PC-9 (cell line): ENCODE results near the gene CLDN7. TPM values are rescaled to one million over a fixed set of nuclear protein-coding genes. Genes with fewer than 3 reads are reported as not detected.

Experiments
- BruUV-seq: library from RNA; stranded (reverse); fragments of 400-500 nt; replicated peaks from 2 replicates; lab custom pipeline; 2021; lab: Mats Ljungman, UMichigan
- CTCF ChIA-PET: fragments of 300-600 bp; sonication (Branson Sonifier 250); formaldehyde crosslinking; loops from one replicate; lab custom pipeline; 2022; ENCODE audit warnings: antibody characterized with exemption; lab: Charles Lee
- POLR2A ChIA-PET: fragments of 300-600 bp; sonication (Branson Sonifier 250); formaldehyde crosslinking; loops from one replicate; lab custom pipeline; 2022; ENCODE audit warnings: antibody characterized with exemption; ENCODE audit not compliant: unreplicated experiment; lab: Charles Lee
- DNase-seq, 2 experiments: peaks; one replicate each; pipeline versions ENCODE4 v3.0.0 to v3.0.0-alpha.2; 2015 to 2022; ENCODE audit warnings: mixed read lengths in 1 of 2
- H2AFZ ChIP-seq: fragments of 200-600 bp; sonication (generic); 2 replicates; pipeline ENCODE4 v1.8.1; 2017; ENCODE audit warnings: antibody characterized with exemption
- H3F3A ChIP-seq: fragments of 200-600 bp; sonication (generic); 2 replicates; pipeline ENCODE4 v1.8.1; 2017; ENCODE audit warnings: antibody characterized with exemption, mild to moderate bottlenecking, low read depth; ENCODE audit not compliant: insufficient read depth
- H3K27ac ChIP-seq: fragments of 200-600 bp; sonication (generic); 2 replicates; pipeline ENCODE4 v1.6.1; 2016; ENCODE audit warnings: mixed run types
- H3K27me3 ChIP-seq: fragments of 200-600 bp; sonication (generic); 2 replicates; pipeline ENCODE4 v1.6.1; 2016; ENCODE audit warnings: low read depth, mixed run types; ENCODE audit not compliant: insufficient read depth
- H3K36me3 ChIP-seq: fragments of 200-600 bp; sonication (generic); 2 replicates; pipeline ENCODE4 v1.6.1; 2016; ENCODE audit warnings: low read depth, mixed run types
- H3K4me1 ChIP-seq: fragments of 200-600 bp; sonication (generic); replicated peaks from 2 replicates; pipeline ENCODE4 v1.6.1; 2016; ENCODE audit warnings: mixed run types; ENCODE audit not compliant: insufficient read depth
- H3K4me2 ChIP-seq: fragments of 200-600 bp; sonication (generic); 2 replicates; pipeline ENCODE4 v1.6.1; 2017; ENCODE audit warnings: mixed run types
- H3K4me3 ChIP-seq: fragments of 200-600 bp; sonication (generic); 2 replicates; pipeline ENCODE4 v1.6.1; 2016; ENCODE audit warnings: mixed run types
- H3K79me2 ChIP-seq: fragments of 200-600 bp; sonication (generic); 2 replicates; pipeline ENCODE4 v1.6.1; 2017; ENCODE audit warnings: low read depth, mixed run types
- H3K9me2 ChIP-seq: fragments of 200-600 bp; sonication (generic); 2 replicates; pipeline ENCODE4 v1.8.1; 2017; ENCODE audit warnings: mild to moderate bottlenecking; ENCODE audit not compliant: insufficient read depth
- H3K9me3 ChIP-seq: fragments of 200-600 bp; sonication (generic); 2 replicates; pipeline ENCODE4 v1.8.1; 2016; ENCODE audit warnings: low read depth; ENCODE audit not compliant: insufficient read depth
- H4K20me1 ChIP-seq: fragments of 200-600 bp; sonication (generic); 2 replicates; pipeline ENCODE4 v1.8.1; 2017; ENCODE audit not compliant: insufficient read depth
- EZH2 ChIP-seq: fragments of 200-600 bp; sonication (generic); IDR thresholded peaks from 2 replicates; pipeline ENCODE4 v1.8.0; 2017; ENCODE audit warnings: antibody characterized with exemption, low read depth
- intact Hi-C: fragments of 100-400 bp; cut with micrococcal nuclease; formaldehyde crosslinking; loops from one replicate; pipeline ENCODE4 v1.10.0; 2022; ENCODE audit not compliant: unreplicated experiment
- total RNA-seq: library from RNA; stranded (reverse); gene quantifications from 2 replicates; pipeline ENCODE4 v1.2.3, GENCODE V29; 2021
- TF ChIP-seq, protein P1 (sequence below): fragments of 200-600 bp; sonication (generic); conservative IDR thresholded peaks from 2 replicates; pipeline ENCODE4 v1.6.1; 2017; ENCODE audit warnings: mixed run types, antibody characterized with exemption, mild to moderate bottlenecking, moderate library complexity

Gene CLDN7
- total RNA-seq, 1 experiment from 2014 or later, result 390 TPM

DNA sequence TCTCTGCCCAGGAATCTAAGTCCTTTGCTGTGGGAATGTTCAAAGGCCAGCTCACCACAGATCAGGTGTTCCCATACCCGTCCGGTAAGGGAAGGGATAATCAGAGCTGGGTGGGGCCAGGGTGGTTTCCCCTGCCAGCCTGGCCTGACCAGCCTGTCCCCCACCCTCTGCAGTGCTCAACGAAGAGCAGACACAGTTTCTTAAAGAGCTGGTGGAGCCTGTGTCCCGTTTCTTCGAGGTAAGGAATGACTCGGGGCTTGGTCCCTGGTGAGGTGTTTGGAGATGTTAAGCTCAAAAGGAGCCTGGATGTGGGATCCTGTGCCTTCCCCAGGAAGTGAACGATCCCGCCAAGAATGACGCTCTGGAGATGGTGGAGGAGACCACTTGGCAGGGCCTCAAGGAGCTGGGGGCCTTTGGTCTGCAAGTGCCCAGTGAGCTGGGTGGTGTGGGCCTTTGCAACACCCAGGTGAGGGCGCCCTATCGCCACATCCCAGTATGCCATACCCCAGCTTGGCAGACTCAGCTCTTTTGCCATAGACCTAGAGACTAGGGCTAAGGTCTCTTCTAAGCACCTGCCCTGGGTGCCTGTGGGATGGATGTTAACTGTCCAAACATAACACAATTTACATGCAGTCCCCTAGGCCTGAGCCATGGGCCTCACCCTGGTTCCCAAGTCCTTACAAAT, 41.5 kb downstream of the CLDN7 start:
- Histone ChIP-seq H3K4me1 (peaks cover 33% of the 10 kb centered on the region), H3K4me3 (peak overlapping the region; percentile 77), H3F3A (peaks cover 56% of the 10 kb centered on the region), H2AFZ (no peak overlapping the region), H3K79me2 (peaks cover 34% of the 10 kb centered on the region), H3K4me2 (peak overlapping the region; percentile 89), H3K36me3 (peaks cover 31% of the 10 kb centered on the region), H3K27ac (peak overlapping the region; percentile 98), H3K27me3 (no peaks in the 10 kb centered on the region), H4K20me1 (peaks cover 36% of the 10 kb centered on the region), H3K9me2 (no peaks in the 10 kb centered on the region), H3K9me3 (no peaks in the 10 kb centered on the region)
- intact Hi-C loops, result loop anchor here (5.0 kb wide), 1 partner anchor 87 kb away; the partner anchor contains the start of gene EIF5A
- ChIA-PET CTCF (interaction anchor here (0.5 to 2.2 kb wide), 6 partner anchors 18 to 235 kb away, joined by 3 to 30 read pairs (median 4); partner anchors contain the start of genes GABARAP and PHF23), POLR2A (interaction anchor here (0.5 to 1.1 kb wide), 13 partner anchors 9 to 351 kb away, joined by 3 to 11 read pairs (median 4); partner anchors contain the start of genes DVL2, GABARAP and PHF23)
- BruUV-seq, result no TSS peak
- DNase-seq, result peak; percentile 52 to 64
- no peak for TF ChIP-seq EZH2
- TF ChIP-seq, protein P1, sequence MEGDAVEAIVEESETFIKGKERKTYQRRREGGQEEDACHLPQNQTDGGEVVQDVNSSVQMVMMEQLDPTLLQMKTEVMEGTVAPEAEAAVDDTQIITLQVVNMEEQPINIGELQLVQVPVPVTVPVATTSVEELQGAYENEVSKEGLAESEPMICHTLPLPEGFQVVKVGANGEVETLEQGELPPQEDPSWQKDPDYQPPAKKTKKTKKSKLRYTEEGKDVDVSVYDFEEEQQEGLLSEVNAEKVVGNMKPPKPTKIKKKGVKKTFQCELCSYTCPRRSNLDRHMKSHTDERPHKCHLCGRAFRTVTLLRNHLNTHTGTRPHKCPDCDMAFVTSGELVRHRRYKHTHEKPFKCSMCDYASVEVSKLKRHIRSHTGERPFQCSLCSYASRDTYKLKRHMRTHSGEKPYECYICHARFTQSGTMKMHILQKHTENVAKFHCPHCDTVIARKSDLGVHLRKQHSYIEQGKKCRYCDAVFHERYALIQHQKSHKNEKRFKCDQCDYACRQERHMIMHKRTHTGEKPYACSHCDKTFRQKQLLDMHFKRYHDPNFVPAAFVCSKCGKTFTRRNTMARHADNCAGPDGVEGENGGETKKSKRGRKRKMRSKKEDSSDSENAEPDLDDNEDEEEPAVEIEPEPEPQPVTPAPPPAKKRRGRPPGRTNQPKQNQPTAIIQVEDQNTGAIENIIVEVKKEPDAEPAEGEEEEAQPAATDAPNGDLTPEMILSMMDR, result peak; percentile 68

- Histone ChIP-seq H3K27ac (peak within 1 kb of the TSS; percentile 98), H3K9me3 (no peaks in the 10 kb centered on the region), H3F3A (peaks cover 48% of the 10 kb centered on the region), H4K20me1 (peaks cover 36% of the 10 kb centered on the region), H3K4me2 (peak within 1 kb of the TSS; percentile 89), H3K9me2 (no peaks in the 10 kb centered on the region), H3K27me3 (no peaks in the 10 kb centered on the region), H3K36me3 (peaks cover 31% of the 10 kb centered on the region), H3K79me2 (peaks cover 34% of the 10 kb centered on the region), H3K4me1 (peaks cover 36% of the 10 kb centered on the region), H3K4me3 (peak within 1 kb of the TSS; percentile 77), H2AFZ (peak within 1 kb of the TSS; percentile 84)
- intact Hi-C loops, result loop anchor here (5.0 kb wide), 1 partner anchor 87 kb away; the partner anchor contains the start of gene EIF5A
- TF ChIP-seq EZH2, result no peak
- TF ChIP-seq, protein P1, result no peak
- CTCF ChIA-PET, result interaction anchor here (0.5 to 2.2 kb wide), 5 partner anchors 19 to 234 kb away, joined by 3 to 30 read pairs (median 4); partner anchors contain the start of genes GABARAP and PHF23
- DNase-seq, result peak; percentile 95 to 98
- POLR2A ChIA-PET, result interaction anchor here (0.5 to 1.1 kb wide), 14 partner anchors 10 to 258 kb away, joined by 3 to 11 read pairs (median 5); partner anchors contain the start of genes DVL2, GABARAP and PHF23
- BruUV-seq, result TSS peak; percentile 51
Measured at GRCh38 chr17:7219812-7220592, 42.3 kb downstream of the CLDN7 start, which contains the start of the genes ACADVL and DLG4. TSS of gene ACADVL (plus strand) at chr17:7219938. CDS start at chr17:7219985, 47 bp downstream. TSS of gene DLG4 (minus strand) at chr17:7219836.
